Measurements from ENCODE around the gene ARAP1. TPM values are rescaled to one million over a fixed set of nuclear protein-coding genes. Genes with fewer than 3 reads are reported as not detected.

The ARAP1 gene
- polyA plus RNA-seq, 1 donor (not counting 4 experiments of a cell fraction or from before 2014, with no cell fraction given): 32.8 TPM

DNA sequence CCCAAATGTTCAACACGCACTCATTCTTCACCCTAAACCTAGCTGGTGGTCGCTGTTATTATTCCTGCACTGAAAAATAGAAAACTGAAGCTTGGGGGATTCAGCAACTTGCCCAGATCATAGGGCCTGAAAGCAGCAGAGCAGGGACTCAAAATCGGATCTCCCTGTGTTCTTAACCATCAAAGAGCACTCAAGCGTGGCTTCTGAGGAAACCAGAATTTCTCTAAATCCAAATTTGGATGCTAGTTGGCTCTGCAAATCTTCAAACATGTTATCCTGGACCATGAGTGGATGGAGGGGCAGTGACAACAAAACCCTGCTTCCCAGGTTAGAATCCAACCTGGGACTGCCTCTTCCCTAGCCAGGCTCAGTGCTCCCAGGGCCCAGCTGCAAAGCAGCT is 11.6 kb upstream of the ARAP1 start:
- Histone ChIP-seq H3K4me2 (ENCODE audit: control insufficient read depth, extremely low read depth, insufficient read depth, low read depth, low read length) (no peak overlapping the region), H3K9ac (ENCODE audit: control insufficient read depth, extremely low read depth, insufficient read depth, low read length) (no peak overlapping the region), H3K4me1 (ENCODE audit: control insufficient read depth, extremely low read depth, insufficient read depth, low read length) (peaks cover 8% of the 10 kb centered on the region), H3K79me2 (ENCODE audit: control insufficient read depth, insufficient read depth, low read length) (no peaks in the 10 kb centered on the region), H3K9me3 (ENCODE audit: control insufficient read depth, low read depth, low read length) (no peaks in the 10 kb centered on the region), H3K4me3 (ENCODE audit: control insufficient read depth in 2 of 3, extremely low read depth in 1 of 3, insufficient read depth in 2 of 3, low read depth in 1 of 3, low read length in 3 of 3) (no peak overlapping the region), H3K27ac (ENCODE audit: control insufficient read depth, insufficient read depth, low read length) (no peak overlapping the region), H3K9me1 (ENCODE audit: control insufficient read depth, extremely low read depth, insufficient read depth, low read length) (no peaks in the 10 kb centered on the region), H4K20me1 (ENCODE audit: control insufficient read depth, extremely low read depth, insufficient read depth, low read length) (no peaks in the 10 kb centered on the region), H3K27me3 (ENCODE audit: control insufficient read depth, extremely low read depth, insufficient read depth, low read length) (no peaks in the 10 kb centered on the region), H3K36me3 (ENCODE audit: control insufficient read depth in 2 of 2, extremely low read depth in 1 of 2, insufficient read depth in 2 of 2, low read length in 2 of 2) (peaks cover under 1 to 4% of the 10 kb centered on the region in 2 experiments), H2AFZ (ENCODE audit: control insufficient read depth, low read length) (no peak overlapping the region)
- dilution Hi-C loops (cut with MboI; ENCODE audit: extremely low pct_ligation_motif_present, low sequenced_read_pairs): no loop called here
- no peak for DNase-seq (ENCODE audit: low read depth, low spot score)
- no peak for FAIRE-seq
- no peak for TF ChIP-seq EZH2 (IDR thresholded peaks at IDR 0.05; ENCODE audit: low read length)
- TF ChIP-seq, protein P1, sequence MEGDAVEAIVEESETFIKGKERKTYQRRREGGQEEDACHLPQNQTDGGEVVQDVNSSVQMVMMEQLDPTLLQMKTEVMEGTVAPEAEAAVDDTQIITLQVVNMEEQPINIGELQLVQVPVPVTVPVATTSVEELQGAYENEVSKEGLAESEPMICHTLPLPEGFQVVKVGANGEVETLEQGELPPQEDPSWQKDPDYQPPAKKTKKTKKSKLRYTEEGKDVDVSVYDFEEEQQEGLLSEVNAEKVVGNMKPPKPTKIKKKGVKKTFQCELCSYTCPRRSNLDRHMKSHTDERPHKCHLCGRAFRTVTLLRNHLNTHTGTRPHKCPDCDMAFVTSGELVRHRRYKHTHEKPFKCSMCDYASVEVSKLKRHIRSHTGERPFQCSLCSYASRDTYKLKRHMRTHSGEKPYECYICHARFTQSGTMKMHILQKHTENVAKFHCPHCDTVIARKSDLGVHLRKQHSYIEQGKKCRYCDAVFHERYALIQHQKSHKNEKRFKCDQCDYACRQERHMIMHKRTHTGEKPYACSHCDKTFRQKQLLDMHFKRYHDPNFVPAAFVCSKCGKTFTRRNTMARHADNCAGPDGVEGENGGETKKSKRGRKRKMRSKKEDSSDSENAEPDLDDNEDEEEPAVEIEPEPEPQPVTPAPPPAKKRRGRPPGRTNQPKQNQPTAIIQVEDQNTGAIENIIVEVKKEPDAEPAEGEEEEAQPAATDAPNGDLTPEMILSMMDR (optimal IDR thresholded peaks at IDR 0.05 in 1 of 3, IDR thresholded peaks at IDR 0.05 in 1 of 3, conservative IDR thresholded peaks at IDR 0.05 in 1 of 3; ENCODE audit: extremely low read depth in 1 of 3, insufficient read depth in 2 of 3, low read length in 3 of 3): no peak

DNA sequence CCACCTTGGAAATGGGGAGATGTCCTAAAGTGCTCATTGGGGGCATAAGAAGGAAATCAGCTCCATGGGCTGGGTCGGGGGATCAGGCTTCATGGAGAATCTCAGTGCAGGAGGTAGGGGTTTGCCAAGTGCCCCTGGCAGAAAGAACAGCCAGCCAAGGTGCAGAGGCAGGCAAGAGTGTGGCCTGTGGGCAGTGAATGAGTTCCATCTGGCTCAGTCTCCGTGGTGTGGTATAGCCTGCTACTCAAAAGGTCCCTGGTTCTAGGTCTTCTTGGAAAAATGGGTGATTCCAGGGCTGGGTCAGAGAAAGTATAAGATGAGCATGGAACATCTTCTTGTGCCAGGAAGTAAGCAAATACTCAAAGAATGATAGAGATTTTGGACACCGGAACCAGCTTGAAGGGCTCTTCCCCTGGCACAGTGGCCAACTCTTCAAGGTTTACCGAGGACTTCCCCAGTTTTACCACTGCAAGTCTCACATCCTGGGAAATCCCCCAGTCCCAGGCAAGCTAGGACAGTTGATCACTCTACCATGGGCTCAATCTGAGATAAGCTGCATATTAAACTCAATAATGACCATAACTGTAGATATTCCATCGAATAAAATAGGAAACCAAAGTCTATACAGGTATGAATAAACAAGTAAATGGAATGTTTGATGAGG is 10.6 kb upstream of the ARAP1 start:
- H4K20me1 ChIP-seq (ENCODE audit: control insufficient read depth, extremely low read depth, insufficient read depth, low read length): no peaks in the 10 kb centered on the region
- H3K36me3 ChIP-seq (ENCODE audit: control insufficient read depth in 2 of 2, extremely low read depth in 1 of 2, insufficient read depth in 2 of 2, low read length in 2 of 2): peaks cover 2 to 9% of the 10 kb centered on the region in 2 experiments
- H3K79me2 ChIP-seq (ENCODE audit: control insufficient read depth, insufficient read depth, low read length): no peaks in the 10 kb centered on the region
- no peaks in the 10 kb centered on the region for H3K27me3 ChIP-seq (ENCODE audit: control insufficient read depth, extremely low read depth, insufficient read depth, low read length)
- peaks cover 8% of the 10 kb centered on the region for H3K4me1 ChIP-seq (ENCODE audit: control insufficient read depth, extremely low read depth, insufficient read depth, low read length)
- no peak overlapping the region for H3K4me3 ChIP-seq (ENCODE audit: control insufficient read depth in 2 of 3, extremely low read depth in 1 of 3, insufficient read depth in 2 of 3, low read depth in 1 of 3, low read length in 3 of 3)
- H3K9me1 ChIP-seq (ENCODE audit: control insufficient read depth, extremely low read depth, insufficient read depth, low read length): no peaks in the 10 kb centered on the region
- no peak for TF ChIP-seq EZH2 (IDR thresholded peaks at IDR 0.05; ENCODE audit: low read length)
- TF ChIP-seq, protein P1 (optimal IDR thresholded peaks at IDR 0.05 in 1 of 3, IDR thresholded peaks at IDR 0.05 in 1 of 3, conservative IDR thresholded peaks at IDR 0.05 in 1 of 3; ENCODE audit: extremely low read depth in 1 of 3, insufficient read depth in 2 of 3, low read length in 3 of 3): no peak
- no peaks in the 10 kb centered on the region for H3K9me3 ChIP-seq (ENCODE audit: control insufficient read depth, low read depth, low read length)
- no peak overlapping the region for H3K9ac ChIP-seq (ENCODE audit: control insufficient read depth, extremely low read depth, insufficient read depth, low read length)
- dilution Hi-C loops (cut with MboI; ENCODE audit: extremely low pct_ligation_motif_present, low sequenced_read_pairs): no loop called here
- H3K4me2 ChIP-seq (ENCODE audit: control insufficient read depth, extremely low read depth, insufficient read depth, low read depth, low read length): no peak overlapping the region
- no peak overlapping the region for H2AFZ ChIP-seq (ENCODE audit: control insufficient read depth, low read length)
- H3K27ac ChIP-seq (ENCODE audit: control insufficient read depth, insufficient read depth, low read length): no peak overlapping the region
- DNase-seq (ENCODE audit: low read depth, low spot score) (no peak), FAIRE-seq (no peak)
